T-helper 1 cell treated with Interleukin-12 subunit alpha and Interleukin-12 subunit beta and Interleukin-4 antibody, amounts not matched to agents 30 μg/mL and 1 μg/mL, for 36 hours (primary cell): ENCODE results near the gene KLC3.

ENCODE experiments used
- H3K27ac Mint-ChIP-seq: one replicate; pipeline ENCODE4 v1.8.0; 2021; ENCODE audit warnings: mild to moderate bottlenecking, mixed read lengths
- H3K27me3 Mint-ChIP-seq: one replicate; pipeline ENCODE4 v1.8.0; 2021; ENCODE audit warnings: low read depth, mixed read lengths
- H3K36me3 Mint-ChIP-seq: one replicate; pipeline ENCODE4 v1.8.0; 2021; ENCODE audit warnings: low read depth, mixed read lengths
- H3K4me1 Mint-ChIP-seq: one replicate; pipeline ENCODE4 v1.8.0; 2021; ENCODE audit warnings: low read depth, mixed read lengths
- H3K4me3 Mint-ChIP-seq: one replicate; pipeline ENCODE4 v1.8.0; 2021; ENCODE audit warnings: mild to moderate bottlenecking, moderate library complexity, mixed read lengths
- H3K9me3 Mint-ChIP-seq: one replicate; pipeline ENCODE4 v1.8.0; 2021; ENCODE audit warnings: mixed read lengths

The KLC3 gene

DNA sequence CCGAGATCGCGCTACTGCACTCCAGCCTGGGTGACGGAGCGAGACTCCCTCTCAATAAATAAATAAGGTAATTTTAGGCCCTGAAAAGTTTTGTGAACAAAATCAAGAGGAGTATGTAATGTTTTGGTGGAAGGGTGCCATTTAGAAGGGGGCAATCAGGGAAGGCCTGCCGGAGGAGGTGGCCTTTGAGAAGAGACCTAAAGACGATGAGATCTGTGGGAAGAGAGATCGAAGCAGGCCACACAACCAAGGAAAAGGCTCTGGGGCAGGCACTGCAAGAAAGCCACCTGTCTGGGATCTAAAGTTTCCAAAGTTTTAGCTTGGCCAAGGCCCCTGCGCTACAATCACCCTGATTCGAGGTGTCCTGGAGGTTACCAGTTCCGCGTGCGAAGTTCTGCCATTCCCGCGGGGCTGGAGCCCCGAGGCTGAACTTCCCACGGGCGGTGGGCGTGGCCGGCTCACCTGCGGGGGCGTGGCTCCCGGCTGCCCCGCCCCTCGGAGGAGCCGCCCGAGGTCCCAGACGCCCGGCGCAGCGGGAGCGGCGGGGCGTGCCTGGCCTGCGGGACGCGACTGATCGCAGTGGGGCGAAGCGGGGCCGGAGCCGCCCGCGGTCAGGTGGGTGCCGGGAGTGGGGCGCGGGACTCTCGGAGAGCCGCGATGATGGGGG, at the start of gene KLC3:
Gene KLC3, plus strand, starts transcription at position 519 of the 667 bp plus-strand sequence. CDS start 4,792 bp downstream, outside the sequence.
- no peaks in the 10 kb centered on the region for H3K36me3 Mint-ChIP-seq
- no peak within 1 kb of the TSS for H3K27ac Mint-ChIP-seq
- H3K4me1 Mint-ChIP-seq = peaks cover 5% of the 10 kb centered on the region
- H3K9me3 Mint-ChIP-seq = no peaks in the 10 kb centered on the region
- H3K4me3 Mint-ChIP-seq = peak within 1 kb of the TSS; percentile 70
- peaks cover 9% of the 10 kb centered on the region for H3K27me3 Mint-ChIP-seq

GRCh38 chr19:45291834-45292233, 48.7 kb upstream of the KLC3 start:
- no peak overlapping the region for H3K27ac Mint-ChIP-seq
- peaks cover 15% of the 10 kb centered on the region for H3K36me3 Mint-ChIP-seq
- no peak overlapping the region for H3K4me3 Mint-ChIP-seq
- H3K4me1 Mint-ChIP-seq = no peaks in the 10 kb centered on the region
- no peaks in the 10 kb centered on the region for H3K9me3 Mint-ChIP-seq
- H3K27me3 Mint-ChIP-seq = no peaks in the 10 kb centered on the region

GRCh38 chr19:45293682-45294081, 46.9 kb upstream of the KLC3 start:
- Mint-ChIP-seq H3K36me3 (peaks cover 13% of the 10 kb centered on the region), H3K4me3 (no peak overlapping the region), H3K27ac (no peak overlapping the region)

GRCh38 chr19:45294291-45295029, 46.1 kb upstream of the KLC3 start:
- Mint-ChIP-seq H3K27me3 (no peaks in the 10 kb centered on the region), H3K4me3 (no peak overlapping the region), H3K4me1 (no peaks in the 10 kb centered on the region), H3K36me3 (peaks cover 10% of the 10 kb centered on the region), H3K27ac (no peak overlapping the region), H3K9me3 (no peaks in the 10 kb centered on the region)

More at GRCh38 chr19:45293682-45294081, 46.9 kb upstream of the KLC3 start:
- H3K4me1 Mint-ChIP-seq = no peaks in the 10 kb centered on the region
- H3K9me3 Mint-ChIP-seq = no peaks in the 10 kb centered on the region
- no peaks in the 10 kb centered on the region for H3K27me3 Mint-ChIP-seq

DNA sequence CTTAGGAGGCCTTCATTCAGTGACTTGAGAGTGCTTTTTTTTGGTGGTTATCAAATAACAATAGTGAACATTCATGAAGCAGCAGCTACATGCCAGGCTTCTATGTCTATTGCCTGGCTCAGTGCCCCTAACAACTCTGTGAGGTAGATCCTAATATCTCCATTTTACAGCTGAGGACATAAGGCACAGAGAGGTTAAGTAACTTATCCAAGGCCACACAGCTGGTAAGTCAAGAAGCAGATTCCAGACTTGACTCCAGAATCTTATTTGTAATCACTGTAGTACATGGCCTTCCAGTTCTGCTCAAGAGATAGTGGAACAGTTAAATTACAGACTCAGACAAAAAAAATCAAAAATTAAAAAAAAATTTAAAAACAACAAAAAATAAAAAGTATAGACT, 44.7 kb upstream of the KLC3 start:
- Mint-ChIP-seq H3K36me3 (peaks cover 10% of the 10 kb centered on the region), H3K4me3 (no peak overlapping the region), H3K27me3 (no peaks in the 10 kb centered on the region), H3K4me1 (no peaks in the 10 kb centered on the region), H3K9me3 (no peaks in the 10 kb centered on the region), H3K27ac (no peak overlapping the region)

DNA sequence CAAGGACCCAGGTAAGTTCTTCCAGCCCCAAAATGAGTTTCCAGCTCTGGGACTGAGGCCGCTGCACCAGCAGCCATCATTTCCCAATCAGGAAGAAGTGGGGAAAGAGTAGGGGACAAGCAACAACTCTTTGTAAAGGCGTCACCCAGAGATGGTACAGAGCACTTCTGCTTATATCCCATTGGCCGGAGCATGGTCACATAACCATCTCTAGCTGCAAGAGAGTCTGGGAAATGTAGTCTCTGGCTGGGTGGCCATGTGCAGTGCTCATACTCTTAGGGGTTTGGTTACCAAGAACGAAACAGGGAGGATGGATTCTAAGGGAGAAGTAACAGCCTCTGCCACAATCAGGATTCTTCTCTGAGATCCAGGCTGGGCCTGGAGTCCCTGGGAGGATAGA, 44.2 kb upstream of the KLC3 start:
- Mint-ChIP-seq H3K27me3 (no peaks in the 10 kb centered on the region), H3K9me3 (no peaks in the 10 kb centered on the region), H3K27ac (no peak overlapping the region), H3K4me1 (no peaks in the 10 kb centered on the region), H3K36me3 (peaks cover 9% of the 10 kb centered on the region), H3K4me3 (no peak overlapping the region)

DNA sequence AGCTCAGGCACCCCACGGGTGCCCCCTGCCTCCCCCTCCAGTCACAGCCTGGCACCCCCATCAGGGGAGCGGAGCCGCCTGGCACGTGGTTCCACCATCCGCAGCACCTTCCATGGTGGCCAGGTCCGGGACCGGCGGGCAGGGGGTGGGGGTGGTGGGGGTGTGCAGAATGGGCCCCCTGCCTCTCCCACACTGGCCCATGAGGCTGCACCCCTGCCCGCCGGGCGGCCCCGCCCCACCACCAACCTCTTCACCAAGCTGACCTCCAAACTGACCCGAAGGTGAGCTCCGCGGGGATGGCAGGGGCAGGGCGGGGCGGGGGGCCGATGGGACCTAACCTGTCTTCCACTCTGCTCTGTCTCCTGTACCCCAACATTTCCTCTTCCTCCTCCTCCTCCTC, 42.9 kb upstream of the KLC3 start:
- H3K36me3 Mint-ChIP-seq = peaks cover 4% of the 10 kb centered on the region
- H3K4me1 Mint-ChIP-seq = no peaks in the 10 kb centered on the region

GRCh38 chr19:45298264-45298663, 42.3 kb upstream of the KLC3 start:
- no peak overlapping the region for H3K4me3 Mint-ChIP-seq
- no peaks in the 10 kb centered on the region for H3K4me1 Mint-ChIP-seq
- H3K27ac Mint-ChIP-seq = no peak overlapping the region
- H3K27me3 Mint-ChIP-seq = no peaks in the 10 kb centered on the region
- H3K9me3 Mint-ChIP-seq = no peaks in the 10 kb centered on the region
- peaks cover 4% of the 10 kb centered on the region for H3K36me3 Mint-ChIP-seq

More for the DNA sequence above, 42.9 kb upstream of the KLC3 start:
- no peaks in the 10 kb centered on the region for H3K27me3 Mint-ChIP-seq
- H3K27ac Mint-ChIP-seq = no peak overlapping the region
- H3K4me3 Mint-ChIP-seq = no peak overlapping the region
- no peaks in the 10 kb centered on the region for H3K9me3 Mint-ChIP-seq

- H3K27ac Mint-ChIP-seq = no peak overlapping the region
- H3K27me3 Mint-ChIP-seq = no peaks in the 10 kb centered on the region
- peaks cover 4% of the 10 kb centered on the region for H3K36me3 Mint-ChIP-seq
- no peak overlapping the region for H3K4me3 Mint-ChIP-seq
- H3K4me1 Mint-ChIP-seq = no peaks in the 10 kb centered on the region
- no peaks in the 10 kb centered on the region for H3K9me3 Mint-ChIP-seq
Measured at GRCh38 chr19:45299719-45300118, 40.8 kb upstream of the KLC3 start.

GRCh38 chr19:45302416-45302815, 38.1 kb upstream of the KLC3 start:
- H3K27ac Mint-ChIP-seq = no peak overlapping the region

DNA sequence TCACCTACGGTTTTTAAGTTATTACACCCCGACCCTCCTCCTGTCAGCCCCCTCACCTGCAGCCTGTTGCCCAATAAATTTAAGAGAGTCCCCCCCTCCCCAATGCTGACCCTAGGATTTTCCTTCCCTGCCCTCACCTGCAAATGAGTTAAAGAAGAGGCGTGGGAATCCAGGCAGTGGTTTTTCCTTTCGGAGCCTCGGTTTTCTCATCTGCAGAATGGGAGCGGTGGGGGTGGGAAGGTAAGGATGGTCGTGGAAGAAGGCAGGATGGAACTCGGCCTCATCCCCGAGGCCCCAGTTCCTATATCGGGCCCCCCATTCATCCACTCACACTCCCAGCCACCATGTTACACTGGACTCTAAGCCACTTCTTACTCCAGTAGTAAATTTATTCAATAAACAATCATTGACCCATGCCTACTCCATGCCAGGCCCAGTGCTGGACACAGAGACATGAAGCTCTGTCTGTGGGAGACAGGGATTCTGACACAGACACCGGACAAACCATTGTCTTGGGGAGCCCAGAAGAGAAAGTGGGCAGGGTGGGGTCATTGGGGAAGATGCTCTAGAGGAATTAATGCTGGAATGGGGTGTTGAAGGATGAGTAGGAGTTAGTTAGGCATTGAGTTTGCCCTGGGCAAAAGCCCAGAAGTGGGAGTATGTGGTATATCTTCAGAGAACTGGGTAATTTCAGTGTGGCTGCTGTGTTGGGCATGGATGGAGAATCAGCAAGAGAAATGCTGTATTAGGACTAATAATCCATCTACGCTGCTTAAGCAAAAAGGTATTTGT, 37.1 kb upstream of the KLC3 start:
- no peak overlapping the region for H3K27ac Mint-ChIP-seq
- no peak overlapping the region for H3K4me3 Mint-ChIP-seq
- H3K36me3 Mint-ChIP-seq = peaks cover 4% of the 10 kb centered on the region
- H3K9me3 Mint-ChIP-seq = no peaks in the 10 kb centered on the region
- H3K4me1 Mint-ChIP-seq = no peaks in the 10 kb centered on the region
- no peaks in the 10 kb centered on the region for H3K27me3 Mint-ChIP-seq

More at GRCh38 chr19:45302416-45302815, 38.1 kb upstream of the KLC3 start:
- H3K4me3 Mint-ChIP-seq = no peak overlapping the region
- no peaks in the 10 kb centered on the region for H3K4me1 Mint-ChIP-seq
- H3K27me3 Mint-ChIP-seq = no peaks in the 10 kb centered on the region
- H3K9me3 Mint-ChIP-seq = no peaks in the 10 kb centered on the region
- H3K36me3 Mint-ChIP-seq = peaks cover 4% of the 10 kb centered on the region

GRCh38 chr19:45304141-45304926, 36.2 kb upstream of the KLC3 start:
- Mint-ChIP-seq H3K4me1 (no peaks in the 10 kb centered on the region), H3K4me3 (no peak overlapping the region), H3K27ac (no peak overlapping the region), H3K36me3 (peaks cover 4% of the 10 kb centered on the region), H3K27me3 (no peaks in the 10 kb centered on the region), H3K9me3 (no peaks in the 10 kb centered on the region)

- Mint-ChIP-seq H3K4me1 (no peaks in the 10 kb centered on the region), H3K36me3 (peaks cover 4% of the 10 kb centered on the region), H3K9me3 (no peaks in the 10 kb centered on the region), H3K27ac (no peak overlapping the region), H3K27me3 (no peaks in the 10 kb centered on the region), H3K4me3 (no peak overlapping the region)
Measured at GRCh38 chr19:45305007-45305406, 35.5 kb upstream of the KLC3 start.

GRCh38 chr19:45305421-45305820, 35.1 kb upstream of the KLC3 start:
- H3K27ac Mint-ChIP-seq = no peak overlapping the region
- H3K36me3 Mint-ChIP-seq = peaks cover 1% of the 10 kb centered on the region
- no peaks in the 10 kb centered on the region for H3K4me1 Mint-ChIP-seq
- no peaks in the 10 kb centered on the region for H3K9me3 Mint-ChIP-seq
- no peak overlapping the region for H3K4me3 Mint-ChIP-seq
- no peaks in the 10 kb centered on the region for H3K27me3 Mint-ChIP-seq
